Measurements from ENCODE around the gene PAPSS2. TPM values are rescaled to one million over a fixed set of nuclear protein-coding genes. Genes with fewer than 3 reads are reported as not detected.
"Not testable (repeated sequence)": the region's sequence is repeated elsewhere in the genome, so short reads cannot be mapped to it uniquely, and the experiment has no call there.

Gene PAPSS2
- total RNA-seq, 1 experiment from 2014 or later: 9.9 TPM

DNA sequence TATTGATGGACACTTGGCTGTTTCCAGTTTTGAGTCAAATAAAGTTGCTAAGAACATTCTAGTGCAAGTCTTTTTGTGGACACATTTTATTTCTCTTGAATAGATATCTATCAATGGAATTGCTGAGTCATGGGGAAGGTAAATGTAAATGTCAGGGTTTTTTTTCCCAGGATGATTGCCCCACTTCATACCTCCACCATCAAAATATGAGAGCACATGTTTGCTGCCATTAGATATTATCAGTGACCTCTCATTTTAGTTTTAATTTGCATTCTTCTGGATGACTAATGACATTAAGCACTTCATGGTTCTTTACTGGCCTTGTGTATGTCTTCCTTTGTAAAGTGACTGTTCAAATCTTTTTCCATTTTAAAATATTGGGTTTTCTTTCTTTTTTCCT, 45.7 kb downstream of the PAPSS2 start:
- DNase-seq (ENCODE audit: low read depth): no peak

DNA sequence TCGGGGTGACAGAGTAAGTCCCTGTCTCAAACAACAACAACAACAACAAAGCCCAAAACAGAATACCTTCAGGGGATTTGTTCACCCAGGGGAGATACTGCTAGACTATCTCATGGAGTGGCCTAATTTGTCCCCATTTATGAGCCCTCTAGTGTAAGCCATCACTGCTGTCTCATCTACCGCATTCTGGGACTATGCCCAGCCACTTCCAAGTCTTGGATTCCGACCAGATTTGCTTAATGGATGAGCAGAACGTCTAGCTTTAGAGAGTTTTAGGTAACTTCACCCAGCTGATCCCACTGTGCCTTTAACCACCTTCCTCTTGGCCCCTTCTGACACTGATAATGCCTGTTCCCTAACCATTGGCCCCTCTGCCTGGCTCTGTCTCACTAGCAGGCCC, 47.1 kb downstream of the PAPSS2 start:
- DNase-seq (ENCODE audit: low read depth): no peak

DNA sequence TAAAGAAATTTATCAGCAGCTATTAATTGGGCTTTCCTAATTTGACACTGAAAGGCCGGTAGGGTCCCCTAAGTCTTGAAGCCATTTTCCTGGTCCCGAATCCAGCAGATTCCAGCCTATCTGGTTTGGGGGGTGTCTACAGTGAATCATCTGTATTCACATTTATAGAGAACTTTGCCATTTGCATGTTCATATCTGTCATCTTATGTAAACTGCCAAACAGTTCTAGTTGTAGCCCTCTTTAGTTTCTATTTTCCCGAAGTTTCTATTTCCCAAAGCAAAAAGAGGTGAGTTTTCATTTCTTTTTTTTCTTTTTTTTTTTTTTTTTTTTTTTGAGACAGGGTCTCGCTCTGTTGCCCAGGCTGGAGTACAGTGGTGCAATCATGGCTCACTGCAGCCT, 47.6 kb downstream of the PAPSS2 start:
- DNase-seq (ENCODE audit: low read depth): no peak

DNA sequence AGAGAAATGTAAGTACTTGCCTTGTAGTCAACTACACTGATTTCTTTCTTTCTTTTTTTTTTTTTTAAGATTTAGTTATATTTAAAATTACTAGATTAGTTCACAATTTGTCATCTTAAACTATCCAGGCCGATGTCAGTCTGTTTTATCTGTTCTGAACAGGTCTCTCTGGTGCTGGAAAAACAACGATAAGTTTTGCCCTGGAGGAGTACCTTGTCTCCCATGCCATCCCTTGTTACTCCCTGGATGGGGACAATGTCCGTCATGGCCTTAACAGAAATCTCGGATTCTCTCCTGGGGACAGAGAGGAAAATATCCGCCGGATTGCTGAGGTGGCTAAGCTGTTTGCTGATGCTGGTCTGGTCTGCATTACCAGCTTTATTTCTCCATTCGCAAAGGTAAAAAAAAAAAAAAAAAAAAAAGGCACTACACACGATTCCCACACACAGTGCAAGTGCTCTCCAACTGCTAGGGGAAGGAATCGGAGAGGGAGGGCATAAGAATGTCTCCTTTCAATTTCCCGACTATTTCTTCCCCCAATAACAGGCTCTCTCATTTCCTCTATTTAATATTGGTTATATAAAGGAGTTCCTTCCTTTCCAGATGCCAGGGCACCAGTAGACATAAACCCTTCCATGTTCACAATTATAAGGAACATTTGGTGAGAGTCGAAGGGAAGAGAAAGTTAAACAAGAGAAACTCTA, 53.4 kb downstream of the PAPSS2 start:
- no peak for DNase-seq (ENCODE audit: low read depth)

DNA sequence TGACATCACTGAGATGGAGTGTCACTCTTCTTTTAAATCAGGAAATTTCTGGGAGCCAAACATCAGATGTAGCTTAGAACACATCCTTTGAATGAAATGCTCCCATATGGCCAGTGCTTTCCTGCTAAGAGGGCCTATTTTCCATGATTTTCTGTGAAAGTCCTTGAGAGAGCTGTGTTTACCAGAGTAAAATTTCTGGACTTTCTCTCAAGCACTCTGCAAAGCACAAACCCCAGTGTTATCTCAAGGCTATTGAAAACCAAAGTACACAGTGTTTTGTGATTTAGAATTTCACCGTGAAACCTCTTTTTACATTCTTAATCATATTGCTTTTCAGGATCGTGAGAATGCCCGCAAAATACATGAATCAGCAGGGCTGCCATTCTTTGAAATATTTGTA, 54.0 kb downstream of the PAPSS2 start:
- DNase-seq (ENCODE audit: low read depth): no peak

DNA sequence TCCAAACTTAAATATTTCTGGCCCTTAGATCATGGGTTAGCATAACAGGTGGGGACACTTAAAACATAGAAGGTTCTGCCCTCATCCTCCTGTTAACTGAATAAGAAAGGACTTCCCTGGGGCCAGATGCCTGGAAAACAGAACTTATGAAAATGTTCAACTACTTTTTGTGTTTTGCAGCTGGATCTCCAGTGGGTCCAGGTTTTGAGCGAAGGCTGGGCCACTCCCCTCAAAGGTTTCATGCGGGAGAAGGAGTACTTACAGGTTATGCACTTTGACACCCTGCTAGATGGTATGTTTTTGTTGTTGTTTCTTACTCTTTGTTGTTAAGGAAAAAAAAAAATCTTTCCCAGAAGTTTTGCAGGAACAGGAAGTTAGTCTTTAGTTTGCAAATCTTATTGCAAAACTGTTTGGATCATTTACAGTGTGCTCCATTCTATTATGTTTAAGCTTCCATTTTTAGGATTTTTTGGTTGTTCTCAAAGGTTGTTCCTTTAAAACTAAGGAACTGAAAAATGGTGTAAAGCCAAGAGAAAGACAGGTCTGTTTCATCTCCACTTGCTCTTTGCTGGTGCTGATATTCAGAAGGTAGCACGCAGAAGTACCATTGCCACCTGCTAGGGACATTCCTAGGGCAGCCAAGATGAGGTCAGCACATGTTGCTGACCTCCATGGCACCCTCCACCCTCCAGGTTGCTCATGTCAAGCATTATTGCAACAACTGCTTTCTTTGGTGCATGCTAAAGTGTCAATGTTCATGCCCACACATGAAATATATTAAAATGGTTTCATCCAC, 56.1 kb downstream of the PAPSS2 start:
- DNase-seq (ENCODE audit: low read depth): no peak

DNA sequence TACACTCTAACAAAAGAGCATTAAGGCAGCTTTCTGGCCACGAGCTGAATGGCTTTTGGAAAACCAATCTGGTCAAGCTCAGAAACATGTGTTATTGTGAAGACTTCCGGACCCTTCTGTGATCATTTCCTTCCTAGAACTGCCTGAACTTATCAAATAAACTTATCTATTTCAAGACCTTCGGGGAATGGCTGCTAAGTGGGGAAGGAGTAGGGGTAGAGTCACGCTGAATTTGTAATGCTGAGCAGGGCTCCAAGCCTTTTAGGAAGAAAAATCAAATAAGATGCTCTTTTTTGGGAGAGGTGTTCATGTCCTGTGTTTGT, 56.6 kb downstream of the PAPSS2 start:
- DNase-seq (ENCODE audit: low read depth): no peak

DNA sequence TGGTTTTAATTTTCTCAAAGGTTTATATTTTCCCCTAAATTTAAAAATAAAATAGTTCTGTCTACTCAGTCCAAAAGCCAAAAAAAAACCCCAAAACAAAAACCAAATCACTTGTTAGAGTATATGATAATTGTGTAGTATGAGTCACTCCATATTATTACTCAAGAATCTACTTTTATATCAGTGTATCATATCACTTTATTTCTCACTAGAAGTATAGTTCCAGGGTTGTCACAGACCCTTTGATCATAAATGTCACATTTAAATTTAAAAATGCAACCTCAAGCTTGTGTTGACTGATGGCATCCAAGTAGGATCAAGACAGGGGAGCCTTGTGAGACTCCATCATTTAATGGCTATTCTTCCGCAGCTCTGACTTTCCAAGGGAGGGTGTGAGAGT, 61.0 kb downstream of the PAPSS2 start:
- DNase-seq (ENCODE audit: low read depth): no peak

DNA sequence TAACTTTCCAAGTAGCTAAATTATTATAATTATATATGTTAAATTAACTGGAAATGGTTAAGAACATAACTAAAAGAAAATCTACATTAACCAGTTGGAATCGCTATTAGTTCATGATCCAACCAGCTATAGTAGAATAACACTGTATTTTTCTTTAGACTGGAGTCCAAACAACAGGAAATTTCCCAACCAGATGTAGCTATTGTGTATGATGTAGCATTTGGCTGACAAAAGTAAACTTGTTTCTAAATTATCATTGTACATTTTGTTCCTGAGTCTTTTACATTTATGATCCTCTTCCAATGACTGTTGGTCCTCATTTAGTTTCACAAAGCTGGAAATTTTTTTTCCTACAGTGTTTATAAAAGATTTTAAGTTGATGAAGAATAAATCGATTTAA, 62.1 kb downstream of the PAPSS2 start:
- no peak for DNase-seq (ENCODE audit: low read depth)

DNA sequence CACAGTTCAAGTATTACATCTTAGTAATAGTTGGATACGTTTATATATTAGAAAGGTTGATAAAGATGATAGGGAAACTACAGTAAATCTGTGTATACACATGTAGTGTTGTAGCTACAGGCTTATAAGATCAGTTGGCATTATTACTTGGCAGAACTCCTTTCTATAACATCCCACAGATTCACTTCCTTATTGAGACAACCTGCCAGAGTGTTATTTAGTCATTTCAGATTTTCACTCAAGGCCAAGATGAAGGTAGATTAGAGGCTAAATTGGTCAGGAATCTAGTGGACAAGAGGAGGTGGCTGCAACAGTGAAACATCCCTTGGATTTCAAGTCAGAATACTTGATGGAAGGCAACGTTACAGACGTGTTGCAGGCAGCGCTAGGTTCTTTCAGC, 63.0 kb downstream of the PAPSS2 start:
- no peak for DNase-seq (ENCODE audit: low read depth)

DNA sequence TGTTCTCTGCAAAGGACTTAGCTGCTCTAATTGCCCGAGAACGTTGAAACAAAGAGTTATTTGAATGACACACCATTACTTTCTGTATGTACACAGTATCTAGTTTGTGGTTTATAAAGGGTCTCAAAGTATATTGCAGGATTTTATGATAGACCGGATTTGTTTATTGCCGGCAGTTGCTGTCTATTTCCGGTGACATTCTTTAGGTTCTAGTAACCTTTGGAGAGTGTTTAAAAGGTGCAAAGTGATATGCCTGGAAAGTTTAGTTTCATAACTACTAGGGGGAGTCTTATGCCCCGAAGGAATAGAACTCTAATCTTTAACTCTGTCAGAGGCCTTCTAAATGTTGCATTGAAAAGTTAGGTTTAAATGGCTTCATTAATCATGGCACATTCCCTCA, 63.8 kb downstream of the PAPSS2 start:
- DNase-seq (ENCODE audit: low read depth): no peak

DNA sequence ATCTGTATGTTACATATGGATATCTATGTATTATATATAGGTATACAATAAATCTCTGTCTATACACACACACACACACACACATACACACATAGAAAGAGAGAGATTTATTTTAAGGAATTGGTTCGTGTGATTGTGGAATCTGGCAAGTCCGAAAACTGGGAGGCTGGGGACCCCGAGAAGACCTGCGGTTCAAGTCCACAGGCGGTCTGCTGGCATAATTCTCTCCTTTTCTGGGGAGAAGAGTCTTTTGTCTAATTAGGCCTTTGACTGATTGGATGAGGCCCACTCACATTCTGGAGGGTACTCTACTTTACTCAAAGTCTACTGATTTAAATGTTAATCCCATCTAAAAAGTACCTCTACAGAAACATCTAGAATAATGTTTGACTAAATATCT, 65.1 kb downstream of the PAPSS2 start:
- no peak for DNase-seq (ENCODE audit: low read depth)

DNA sequence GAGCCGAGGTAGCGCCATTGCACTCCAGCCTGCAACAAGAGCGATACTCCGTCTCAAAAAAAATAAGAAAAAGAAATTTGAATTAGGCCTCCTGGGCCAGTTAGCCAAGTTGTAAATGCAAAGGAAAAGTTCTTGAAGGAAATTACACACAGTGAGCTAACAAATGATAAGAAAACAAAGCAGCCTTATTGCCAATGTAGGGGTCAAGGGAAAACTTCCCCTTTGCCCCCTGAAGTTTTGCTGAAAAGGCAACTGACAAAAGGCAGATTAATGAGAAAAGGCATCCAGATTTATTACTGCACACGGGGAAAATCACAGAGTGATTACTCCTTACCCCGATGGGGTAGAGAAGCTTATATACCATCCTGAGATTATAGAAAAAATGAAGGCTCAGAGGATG, 70.3 kb downstream of the PAPSS2 start:
- DNase-seq (ENCODE audit: low read depth): no peak

DNA sequence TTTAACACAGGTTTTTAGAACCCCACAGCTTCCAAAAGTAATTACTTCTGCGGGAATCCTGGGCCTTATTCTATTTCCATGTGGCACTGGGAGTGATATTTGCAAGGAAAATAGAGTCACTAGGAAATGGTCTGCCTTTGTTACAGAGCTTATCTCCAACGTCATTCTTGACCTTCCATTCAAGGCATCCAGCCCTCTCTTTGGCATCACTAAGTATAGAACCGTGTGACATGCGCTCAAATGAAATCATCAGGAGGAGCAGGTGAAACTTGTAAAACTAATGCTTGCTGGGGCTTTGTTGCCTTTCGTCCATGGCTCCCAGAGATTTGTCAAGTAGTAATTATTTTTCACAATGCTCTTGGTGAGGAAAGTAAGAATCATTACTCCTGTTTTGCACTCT, 73.4 kb downstream of the PAPSS2 start:
- no peak for DNase-seq (ENCODE audit: low read depth)

DNA sequence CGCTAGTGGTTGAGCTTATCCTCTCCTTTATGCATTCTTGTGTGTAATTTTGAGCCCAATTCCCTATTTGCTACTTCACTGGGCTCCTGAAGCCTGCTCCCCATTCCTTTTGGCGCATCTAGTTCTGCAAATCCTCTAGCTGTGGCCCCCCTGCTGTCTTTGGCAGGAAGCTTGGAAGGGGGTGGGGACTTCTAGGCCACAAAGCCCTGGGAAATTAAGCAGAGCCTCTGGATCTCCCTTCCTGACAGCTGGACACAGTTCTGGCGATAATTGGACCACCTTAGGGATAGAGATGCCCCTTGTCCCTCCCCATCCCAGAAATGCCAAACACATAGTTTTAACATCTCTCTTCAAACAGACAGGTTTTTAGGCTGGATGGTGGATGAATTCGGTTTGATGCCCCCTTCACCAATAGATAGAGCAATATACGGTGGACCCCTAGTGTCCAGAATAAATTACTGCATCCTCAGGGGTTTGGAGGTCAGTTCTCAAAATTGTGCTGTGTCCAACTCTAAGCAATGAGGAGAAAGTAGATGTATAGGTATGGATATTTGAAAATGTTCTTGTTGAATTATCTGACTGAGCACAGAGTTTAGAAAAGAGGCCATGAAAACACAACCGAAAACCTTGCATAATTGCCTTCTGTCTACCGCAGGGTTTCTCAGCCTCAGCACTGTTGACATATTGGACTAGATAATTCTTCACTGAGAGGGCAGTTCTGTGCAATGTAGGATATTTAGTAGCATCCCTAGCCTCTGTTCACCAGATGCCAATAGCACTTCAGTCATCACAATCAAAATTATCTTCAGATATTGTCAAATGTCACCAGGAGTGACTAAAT, 75.5 kb downstream of the PAPSS2 start:
- DNase-seq (ENCODE audit: low read depth): peak; percentile 15

DNA sequence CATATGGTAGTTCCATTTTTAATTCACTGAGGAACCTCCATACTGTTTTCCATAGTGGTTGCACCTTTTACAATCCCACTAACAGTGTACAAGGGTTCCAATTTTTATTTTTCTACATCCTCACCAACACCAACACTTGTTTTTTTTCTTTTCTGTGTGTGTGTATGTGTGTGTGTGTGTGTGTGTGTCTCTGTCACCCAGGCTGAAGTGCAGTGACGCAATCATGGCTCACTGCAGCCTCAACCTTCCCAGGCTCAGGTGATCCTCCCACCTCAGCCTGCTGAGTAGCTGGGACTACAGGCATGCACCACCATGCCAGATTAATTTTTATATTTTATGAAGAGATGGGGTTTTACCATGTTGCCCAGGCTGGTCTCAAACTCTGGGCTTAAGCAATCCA, 78.6 kb downstream of the PAPSS2 start:
- DNase-seq (ENCODE audit: low read depth): not testable (repeated sequence)

DNA sequence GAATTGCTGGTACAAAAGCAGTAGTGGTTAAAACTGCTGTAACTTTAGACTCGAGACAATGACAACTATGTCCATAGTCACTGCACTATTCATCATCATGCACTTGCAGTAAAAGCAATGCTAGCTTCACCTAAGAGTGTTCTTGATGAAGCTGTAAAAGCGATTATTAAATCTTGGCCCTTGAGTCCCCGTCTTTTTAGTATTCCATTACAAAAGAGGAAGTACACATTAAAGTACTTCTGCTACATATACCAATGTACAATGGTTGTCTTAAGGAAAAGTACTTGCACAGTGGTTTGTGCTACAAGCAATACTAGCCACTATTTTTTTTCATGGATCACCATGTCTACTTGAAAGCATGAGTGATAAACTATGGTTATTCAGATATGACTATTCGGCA, 80.0 kb downstream of the PAPSS2 start:
- no peak for DNase-seq (ENCODE audit: low read depth)

DNA sequence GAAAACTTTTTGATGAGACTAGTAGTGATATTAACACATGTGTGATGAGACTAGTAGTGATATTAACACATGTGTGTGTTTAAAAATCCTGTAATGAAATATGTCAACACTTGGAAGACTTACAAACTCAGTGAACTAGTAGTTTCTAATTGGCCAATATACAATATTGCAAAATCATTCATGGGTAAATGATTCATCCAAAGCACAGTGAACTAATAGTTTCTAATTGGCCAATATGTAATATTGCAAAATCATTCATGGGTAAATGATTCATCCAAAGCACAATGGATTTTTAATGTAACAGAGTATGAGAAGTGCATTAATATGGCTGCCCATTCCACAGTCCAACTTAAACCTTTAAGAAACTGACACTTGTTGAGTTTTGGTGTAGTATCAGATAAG, 80.6 kb downstream of the PAPSS2 start:
- DNase-seq (ENCODE audit: low read depth): no peak

DNA sequence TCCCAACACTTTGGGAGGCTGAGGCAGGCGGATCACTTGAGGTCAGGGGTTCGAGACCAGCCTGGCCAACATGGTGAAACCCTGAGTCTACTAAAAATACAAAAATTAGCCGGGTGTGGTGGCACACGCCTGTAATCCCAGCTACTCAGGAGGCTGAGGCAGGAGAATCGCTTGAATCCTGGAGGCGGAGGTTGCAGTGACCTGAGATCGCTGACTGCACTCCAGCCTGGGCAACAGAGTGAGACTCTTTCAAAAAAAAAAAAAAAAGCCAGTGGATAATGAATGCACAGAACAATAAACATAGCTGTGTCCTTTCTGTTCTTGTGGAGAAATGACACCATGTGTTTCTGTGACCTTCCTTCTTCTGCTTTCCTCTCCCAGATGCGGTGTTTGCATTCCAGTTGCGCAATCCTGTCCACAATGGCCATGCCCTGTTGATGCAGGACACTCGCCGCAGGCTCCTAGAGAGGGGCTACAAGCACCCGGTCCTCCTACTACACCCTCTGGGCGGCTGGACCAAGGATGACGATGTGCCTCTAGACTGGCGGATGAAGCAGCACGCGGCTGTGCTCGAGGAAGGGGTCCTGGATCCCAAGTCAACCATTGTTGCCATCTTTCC, 83.4 kb downstream of the PAPSS2 start:
- not testable (repeated sequence) for DNase-seq (ENCODE audit: low read depth)

DNA sequence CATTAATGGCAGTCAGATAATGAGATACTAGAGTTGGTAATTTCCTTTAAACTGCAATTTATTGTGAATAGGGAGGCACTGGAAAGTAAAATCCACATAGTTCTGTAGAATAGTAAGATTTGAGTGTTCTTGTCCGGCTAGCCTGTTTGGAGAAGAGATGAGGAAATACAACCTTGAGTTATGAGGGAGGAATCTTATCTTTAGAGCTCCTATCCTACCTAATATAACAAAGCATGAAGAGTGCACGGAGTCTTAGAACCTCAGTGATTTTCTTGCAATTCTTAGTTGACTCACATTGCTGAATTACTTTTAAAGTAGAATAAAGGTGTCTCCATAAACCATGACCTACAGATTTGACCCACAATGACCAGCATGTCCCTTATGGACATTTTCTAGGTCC, 84.9 kb downstream of the PAPSS2 start:
- DNase-seq (ENCODE audit: low read depth): no peak

DNA sequence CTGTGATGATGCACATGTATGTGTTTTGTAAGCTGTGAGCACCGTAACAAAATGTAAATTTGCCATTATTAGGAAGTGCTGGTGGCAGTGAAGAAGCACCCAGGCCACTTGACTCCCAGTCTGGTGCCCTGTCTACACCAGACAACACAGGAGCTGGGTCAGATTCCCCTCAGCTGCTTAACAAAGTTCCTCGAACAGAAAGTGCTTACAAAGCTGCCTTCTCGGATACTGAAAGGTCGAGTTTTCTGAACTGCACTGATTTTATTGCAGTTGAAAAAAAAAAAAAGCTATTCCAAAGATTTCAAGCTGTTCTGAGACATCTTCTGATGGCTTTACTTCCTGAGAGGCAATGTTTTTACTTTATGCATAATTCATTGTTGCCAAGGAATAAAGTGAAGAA, 87.2 kb downstream of the PAPSS2 start:
- no peak for DNase-seq (ENCODE audit: low read depth)

DNA sequence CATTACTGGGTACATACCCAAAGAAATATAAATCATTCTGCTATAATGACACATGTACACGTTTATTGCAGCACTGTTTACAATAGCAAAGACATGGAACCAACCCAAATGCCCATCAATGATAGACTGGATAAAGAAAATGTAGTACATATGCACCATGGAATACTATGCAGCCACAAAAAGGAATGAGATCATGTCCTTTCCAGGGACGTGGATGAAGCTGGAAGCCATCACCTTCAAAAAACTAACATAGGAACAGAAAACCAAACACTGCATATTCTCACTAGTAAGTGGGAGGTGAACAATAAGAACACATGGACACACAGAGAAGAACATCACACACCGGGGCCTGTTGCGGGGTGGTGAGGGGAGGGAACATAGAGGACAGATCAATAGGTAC, 88.6 kb downstream of the PAPSS2 start:
- DNase-seq (ENCODE audit: low read depth): not testable (repeated sequence)
